Measurements from ENCODE around the gene NDST3. TPM values are rescaled to one million over a fixed set of nuclear protein-coding genes. Genes with fewer than 3 reads are reported as not detected.

The NDST3 gene
- total RNA-seq, 1 experiment from 2014 or later: not detected

DNA sequence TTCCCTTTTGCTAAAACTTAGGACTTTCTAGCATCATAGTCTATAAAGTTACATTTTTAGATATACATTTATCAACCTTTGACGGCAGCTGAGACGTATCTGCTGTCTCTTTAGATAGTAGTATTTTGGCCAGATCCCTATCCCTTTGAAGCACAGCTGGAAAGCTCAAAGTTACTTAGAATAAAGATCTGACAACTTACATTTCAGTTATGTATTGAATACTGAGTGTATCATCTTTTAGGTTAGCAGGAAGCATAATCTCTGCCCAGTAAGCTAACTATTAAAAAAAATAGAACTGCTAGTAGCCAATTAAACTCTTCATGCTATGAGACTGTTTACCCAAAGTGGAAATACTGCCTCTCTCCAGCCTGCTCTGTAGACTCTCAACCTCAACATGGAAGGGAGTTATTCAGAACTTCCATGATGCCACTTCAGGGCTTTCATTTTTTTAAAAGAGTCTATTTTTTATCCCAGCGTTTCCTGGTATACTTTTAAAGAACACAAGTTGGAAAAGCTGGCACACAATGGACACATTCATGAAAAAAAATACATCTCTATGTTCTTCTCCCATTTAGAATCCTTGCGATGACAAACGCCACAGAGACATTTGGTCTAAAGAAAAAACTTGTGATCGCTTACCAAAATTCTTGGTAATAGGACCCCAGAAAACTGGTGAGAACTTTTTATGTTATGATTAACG lies 192.2 kb downstream of the NDST3 start:
- Histone ChIP-seq H3K27me3 (ENCODE audit: control insufficient read depth, insufficient read depth, low read length) (no peaks in the 10 kb centered on the region), H3K36me3 (ENCODE audit: control insufficient read depth, insufficient read depth, low read length) (no peaks in the 10 kb centered on the region), H3K9me3 (ENCODE audit: control insufficient read depth, insufficient read depth, low read depth, low read length) (no peaks in the 10 kb centered on the region), H3K27ac (ENCODE audit: low read length) (no peak overlapping the region), H3K4me3 (ENCODE audit: low read depth in 2 of 2, low read length in 2 of 2) (no peak overlapping the region), H3K4me1 (ENCODE audit: control insufficient read depth, insufficient read depth, low read length) (no peaks in the 10 kb centered on the region)
- intact Hi-C loops (cut with micrococcal nuclease; ENCODE audit: unreplicated experiment): loop anchor here (10.0 kb wide), 1 partner anchor 152 kb away; no protein-coding TSS in a partner anchor
- POLR2A ChIA-PET: no interaction called here
- BruUV-seq (replicated peaks): no TSS peak
- in situ Hi-C loops (cut with HindIII; ENCODE audit: low pct_unique_long_range_greater_than_20kb, low sequenced_read_pairs): no loop called here
- DNase-seq (ENCODE audit: low read depth, low spot score): no peak
- CTCF ChIA-PET: no interaction called here
- no peak for ATAC-seq
- no peak for TF ChIP-seq POLR2AphosphoS5 (IDR thresholded peaks at IDR 0.05; ENCODE audit: low read depth, low read length)
- TF ChIP-seq TCF7L2 (IDR thresholded peaks at IDR 0.05; ENCODE audit: low read depth, low read length): no peak
- TF ChIP-seq, protein P1, sequence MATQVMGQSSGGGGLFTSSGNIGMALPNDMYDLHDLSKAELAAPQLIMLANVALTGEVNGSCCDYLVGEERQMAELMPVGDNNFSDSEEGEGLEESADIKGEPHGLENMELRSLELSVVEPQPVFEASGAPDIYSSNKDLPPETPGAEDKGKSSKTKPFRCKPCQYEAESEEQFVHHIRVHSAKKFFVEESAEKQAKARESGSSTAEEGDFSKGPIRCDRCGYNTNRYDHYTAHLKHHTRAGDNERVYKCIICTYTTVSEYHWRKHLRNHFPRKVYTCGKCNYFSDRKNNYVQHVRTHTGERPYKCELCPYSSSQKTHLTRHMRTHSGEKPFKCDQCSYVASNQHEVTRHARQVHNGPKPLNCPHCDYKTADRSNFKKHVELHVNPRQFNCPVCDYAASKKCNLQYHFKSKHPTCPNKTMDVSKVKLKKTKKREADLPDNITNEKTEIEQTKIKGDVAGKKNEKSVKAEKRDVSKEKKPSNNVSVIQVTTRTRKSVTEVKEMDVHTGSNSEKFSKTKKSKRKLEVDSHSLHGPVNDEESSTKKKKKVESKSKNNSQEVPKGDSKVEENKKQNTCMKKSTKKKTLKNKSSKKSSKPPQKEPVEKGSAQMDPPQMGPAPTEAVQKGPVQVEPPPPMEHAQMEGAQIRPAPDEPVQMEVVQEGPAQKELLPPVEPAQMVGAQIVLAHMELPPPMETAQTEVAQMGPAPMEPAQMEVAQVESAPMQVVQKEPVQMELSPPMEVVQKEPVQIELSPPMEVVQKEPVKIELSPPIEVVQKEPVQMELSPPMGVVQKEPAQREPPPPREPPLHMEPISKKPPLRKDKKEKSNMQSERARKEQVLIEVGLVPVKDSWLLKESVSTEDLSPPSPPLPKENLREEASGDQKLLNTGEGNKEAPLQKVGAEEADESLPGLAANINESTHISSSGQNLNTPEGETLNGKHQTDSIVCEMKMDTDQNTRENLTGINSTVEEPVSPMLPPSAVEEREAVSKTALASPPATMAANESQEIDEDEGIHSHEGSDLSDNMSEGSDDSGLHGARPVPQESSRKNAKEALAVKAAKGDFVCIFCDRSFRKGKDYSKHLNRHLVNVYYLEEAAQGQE (IDR thresholded peaks at IDR 0.05; ENCODE audit: insufficient read depth in 1 of 2, low read depth in 2 of 2, low read length in 1 of 2): no peak
- TF ChIP-seq SIN3A (IDR thresholded peaks at IDR 0.05; ENCODE audit: borderline replicate concordance, insufficient read depth, low read depth, low read length): no peak
- TF ChIP-seq, protein P2, sequence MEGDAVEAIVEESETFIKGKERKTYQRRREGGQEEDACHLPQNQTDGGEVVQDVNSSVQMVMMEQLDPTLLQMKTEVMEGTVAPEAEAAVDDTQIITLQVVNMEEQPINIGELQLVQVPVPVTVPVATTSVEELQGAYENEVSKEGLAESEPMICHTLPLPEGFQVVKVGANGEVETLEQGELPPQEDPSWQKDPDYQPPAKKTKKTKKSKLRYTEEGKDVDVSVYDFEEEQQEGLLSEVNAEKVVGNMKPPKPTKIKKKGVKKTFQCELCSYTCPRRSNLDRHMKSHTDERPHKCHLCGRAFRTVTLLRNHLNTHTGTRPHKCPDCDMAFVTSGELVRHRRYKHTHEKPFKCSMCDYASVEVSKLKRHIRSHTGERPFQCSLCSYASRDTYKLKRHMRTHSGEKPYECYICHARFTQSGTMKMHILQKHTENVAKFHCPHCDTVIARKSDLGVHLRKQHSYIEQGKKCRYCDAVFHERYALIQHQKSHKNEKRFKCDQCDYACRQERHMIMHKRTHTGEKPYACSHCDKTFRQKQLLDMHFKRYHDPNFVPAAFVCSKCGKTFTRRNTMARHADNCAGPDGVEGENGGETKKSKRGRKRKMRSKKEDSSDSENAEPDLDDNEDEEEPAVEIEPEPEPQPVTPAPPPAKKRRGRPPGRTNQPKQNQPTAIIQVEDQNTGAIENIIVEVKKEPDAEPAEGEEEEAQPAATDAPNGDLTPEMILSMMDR (IDR thresholded peaks at IDR 0.05): no peak

DNA sequence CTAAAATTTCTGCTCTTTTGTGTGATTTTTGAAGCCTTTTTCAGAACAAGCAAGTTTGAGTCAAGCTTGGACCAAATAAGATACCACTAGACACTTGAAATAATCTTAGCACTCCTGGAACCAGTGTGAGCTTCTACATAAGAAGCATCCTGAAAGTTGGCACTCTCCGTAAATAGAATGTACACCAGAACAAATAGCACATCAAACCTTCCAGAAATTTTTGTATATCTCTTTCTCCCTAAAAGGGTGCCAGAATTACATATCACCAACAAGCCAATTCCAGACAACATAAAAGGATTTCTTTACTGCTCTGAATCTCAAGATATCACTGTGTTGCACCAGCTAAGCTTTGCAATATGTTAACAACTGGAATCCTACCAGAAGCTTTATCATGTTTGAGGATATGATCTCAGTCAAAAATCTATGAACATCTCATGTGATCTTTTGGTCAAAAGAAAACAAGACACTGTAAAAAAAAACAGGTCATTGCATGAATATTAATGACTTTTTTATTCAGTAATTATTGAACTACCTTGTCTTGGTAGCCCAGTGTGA lies 201.4 kb downstream of the NDST3 start:
- TF ChIP-seq TCF7L2 (IDR thresholded peaks at IDR 0.05; ENCODE audit: low read depth, low read length) (no peak), SIN3A (IDR thresholded peaks at IDR 0.05; ENCODE audit: borderline replicate concordance, insufficient read depth, low read depth, low read length) (no peak), POLR2AphosphoS5 (IDR thresholded peaks at IDR 0.05; ENCODE audit: low read depth, low read length) (no peak)
- TF ChIP-seq, protein P2 (IDR thresholded peaks at IDR 0.05): no peak
- TF ChIP-seq, protein P1 (IDR thresholded peaks at IDR 0.05; ENCODE audit: insufficient read depth in 1 of 2, low read depth in 2 of 2, low read length in 1 of 2): no peak
- CTCF ChIA-PET: no interaction called here
- DNase-seq (ENCODE audit: low read depth, low spot score) (no peak), ATAC-seq (no peak)
- Histone ChIP-seq H3K27me3 (ENCODE audit: control insufficient read depth, insufficient read depth, low read length) (no peaks in the 10 kb centered on the region), H3K4me1 (ENCODE audit: control insufficient read depth, insufficient read depth, low read length) (no peaks in the 10 kb centered on the region), H3K9me3 (ENCODE audit: control insufficient read depth, insufficient read depth, low read depth, low read length) (no peaks in the 10 kb centered on the region), H3K27ac (ENCODE audit: low read length) (no peak overlapping the region), H3K4me3 (ENCODE audit: low read depth in 2 of 2, low read length in 2 of 2) (no peak overlapping the region), H3K36me3 (ENCODE audit: control insufficient read depth, insufficient read depth, low read length) (no peaks in the 10 kb centered on the region; the same call in 1 of the 2 replicates)
- in situ Hi-C loops (cut with HindIII; ENCODE audit: low pct_unique_long_range_greater_than_20kb, low sequenced_read_pairs): no loop called here
- POLR2A ChIA-PET: no interaction called here
- intact Hi-C loops (cut with micrococcal nuclease; ENCODE audit: unreplicated experiment): no loop called here
- BruUV-seq (replicated peaks): no TSS peak

Data from Panc1 (cell line).